ENCODE measurements around the gene TLE6. TPM values are rescaled to one million over a fixed set of nuclear protein-coding genes. Genes with fewer than 3 reads are reported as not detected.

The TLE6 gene
- total RNA-seq, 1 donor: 0.72 TPM

DNA sequence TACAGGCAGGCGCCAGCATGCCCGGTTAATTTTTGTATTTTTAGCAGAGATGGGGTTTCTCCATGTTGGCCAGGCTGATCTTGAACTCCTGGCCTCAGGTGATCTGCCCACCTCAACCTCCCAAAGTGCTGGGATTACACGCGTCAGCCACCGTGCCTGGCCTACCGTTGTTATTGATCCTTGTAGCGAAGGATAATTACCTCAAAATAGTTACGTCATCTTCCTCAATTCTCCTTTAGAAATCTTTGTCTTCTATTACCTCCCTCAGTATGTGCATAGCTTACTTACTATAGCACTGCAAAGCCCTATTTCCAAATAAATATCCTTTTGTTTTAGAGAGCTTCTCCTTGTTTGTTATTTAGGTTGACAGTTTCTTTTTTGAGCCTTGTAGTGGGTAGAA is 9.4 kb upstream of the TLE6 start:
- H2AFZ ChIP-seq (ENCODE audit: low read length): no peak overlapping the region
- no peaks in the 10 kb centered on the region for H3K36me3 ChIP-seq (ENCODE audit: insufficient read depth, low read length)
- no peaks in the 10 kb centered on the region for H3K27me3 ChIP-seq (ENCODE audit: insufficient read depth, low read length)
- no peak for DNase-seq (ENCODE audit: insufficient read length, low spot score, missing footprints)
- no peaks in the 10 kb centered on the region for H3K9me3 ChIP-seq (ENCODE audit: low read depth, low read length)
- no peaks in the 10 kb centered on the region for H4K20me1 ChIP-seq (ENCODE audit: insufficient read depth, low read length)
- H3K79me2 ChIP-seq (ENCODE audit: insufficient read depth, low read length): no peaks in the 10 kb centered on the region
- no peaks in the 10 kb centered on the region for H3K4me1 ChIP-seq (ENCODE audit: insufficient read depth, low read length)
- no peak overlapping the region for H3K4me2 ChIP-seq (ENCODE audit: insufficient read depth, low read length)
- no peak overlapping the region for H3K4me3 ChIP-seq (ENCODE audit: insufficient read depth, low read length)
- H3K27ac ChIP-seq (ENCODE audit: low read depth, low read length): no peak overlapping the region
- TF ChIP-seq CTCF (IDR thresholded peaks at IDR 0.05; ENCODE audit: extremely low read depth, low read depth, low read length): no peak

DNA sequence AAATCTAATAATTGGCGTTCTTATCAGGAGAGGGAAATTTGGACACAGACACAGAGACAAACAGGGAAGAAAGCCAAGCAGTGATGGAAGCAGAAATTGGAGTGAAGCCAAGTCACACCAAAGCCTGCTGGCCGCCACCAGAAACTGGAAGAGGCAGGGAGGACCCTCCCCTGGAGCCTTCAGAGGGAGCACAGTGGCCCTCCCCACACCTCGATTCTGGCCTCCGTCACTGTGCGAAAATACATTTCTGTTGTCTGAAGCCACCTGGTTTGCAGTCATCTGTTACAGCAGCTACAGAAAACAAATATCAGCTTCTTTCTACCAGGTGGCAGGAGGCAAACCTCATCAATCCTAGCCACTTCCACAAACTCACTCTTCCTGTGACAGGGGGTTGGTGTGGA is 8.3 kb upstream of the TLE6 start:
- Histone ChIP-seq H2AFZ (ENCODE audit: low read length) (no peak overlapping the region), H3K79me2 (ENCODE audit: insufficient read depth, low read length) (no peaks in the 10 kb centered on the region), H3K4me2 (ENCODE audit: insufficient read depth, low read length) (no peak overlapping the region), H3K27ac (ENCODE audit: low read depth, low read length) (no peak overlapping the region), H3K36me3 (ENCODE audit: insufficient read depth, low read length) (no peaks in the 10 kb centered on the region), H3K4me3 (ENCODE audit: insufficient read depth, low read length) (no peak overlapping the region), H3K27me3 (ENCODE audit: insufficient read depth, low read length) (no peaks in the 10 kb centered on the region), H4K20me1 (ENCODE audit: insufficient read depth, low read length) (no peaks in the 10 kb centered on the region), H3K9me3 (ENCODE audit: low read depth, low read length) (no peaks in the 10 kb centered on the region), H3K4me1 (ENCODE audit: insufficient read depth, low read length) (no peaks in the 10 kb centered on the region)
- no peak for TF ChIP-seq CTCF (IDR thresholded peaks at IDR 0.05; ENCODE audit: extremely low read depth, low read depth, low read length)
- peak; percentile 39 for DNase-seq (ENCODE audit: insufficient read length, low spot score, missing footprints)

- no peaks in the 10 kb centered on the region for H3K27me3 ChIP-seq (ENCODE audit: insufficient read depth, low read length)
- TF ChIP-seq CTCF (IDR thresholded peaks at IDR 0.05; ENCODE audit: extremely low read depth, low read depth, low read length): no peak
Measured at GRCh38 chr19:2970201-2970835, 7.0 kb upstream of the TLE6 start.

GRCh38 chr19:2973229-2973628 is 4.1 kb upstream of the TLE6 start:
- no peak overlapping the region for H3K27ac ChIP-seq (ENCODE audit: low read depth, low read length)
- DNase-seq (ENCODE audit: insufficient read length, low spot score, missing footprints): peak; percentile 19

More at GRCh38 chr19:2970201-2970835, 7.0 kb upstream of the TLE6 start:
- H3K9me3 ChIP-seq (ENCODE audit: low read depth, low read length): no peaks in the 10 kb centered on the region
- no peaks in the 10 kb centered on the region for H3K79me2 ChIP-seq (ENCODE audit: insufficient read depth, low read length)
- H3K27ac ChIP-seq (ENCODE audit: low read depth, low read length): no peak overlapping the region
- H2AFZ ChIP-seq (ENCODE audit: low read length): no peak overlapping the region
- H3K4me1 ChIP-seq (ENCODE audit: insufficient read depth, low read length): no peaks in the 10 kb centered on the region
- DNase-seq (ENCODE audit: insufficient read length, low spot score, missing footprints): no peak
- H3K4me2 ChIP-seq (ENCODE audit: insufficient read depth, low read length): no peak overlapping the region
- H3K36me3 ChIP-seq (ENCODE audit: insufficient read depth, low read length): no peaks in the 10 kb centered on the region
- H4K20me1 ChIP-seq (ENCODE audit: insufficient read depth, low read length): no peaks in the 10 kb centered on the region
- H3K4me3 ChIP-seq (ENCODE audit: insufficient read depth, low read length): no peak overlapping the region

More at GRCh38 chr19:2973229-2973628, 4.1 kb upstream of the TLE6 start:
- no peaks in the 10 kb centered on the region for H3K79me2 ChIP-seq (ENCODE audit: insufficient read depth, low read length)
- H3K4me2 ChIP-seq (ENCODE audit: insufficient read depth, low read length): no peak overlapping the region
- no peaks in the 10 kb centered on the region for H3K36me3 ChIP-seq (ENCODE audit: insufficient read depth, low read length)
- H3K9me3 ChIP-seq (ENCODE audit: low read depth, low read length): no peaks in the 10 kb centered on the region
- no peak for TF ChIP-seq CTCF (IDR thresholded peaks at IDR 0.05; ENCODE audit: extremely low read depth, low read depth, low read length)
- peaks cover 6% of the 10 kb centered on the region for H3K4me1 ChIP-seq (ENCODE audit: insufficient read depth, low read length)
- H4K20me1 ChIP-seq (ENCODE audit: insufficient read depth, low read length): no peaks in the 10 kb centered on the region
- no peak overlapping the region for H2AFZ ChIP-seq (ENCODE audit: low read length)
- no peak overlapping the region for H3K4me3 ChIP-seq (ENCODE audit: insufficient read depth, low read length)
- H3K27me3 ChIP-seq (ENCODE audit: insufficient read depth, low read length): no peaks in the 10 kb centered on the region
